Neural cell (in vitro differentiated cells): Measurements from ENCODE around the gene NOL4L. TPM values are rescaled to one million over a fixed set of nuclear protein-coding genes. Genes with fewer than 3 reads are reported as not detected.

Experiments used
- H2AFZ ChIP-seq: fragments of 200-600, 300-800 bp; sonication (generic), shearing (Covaris generic); 2 replicates; pipeline ENCODE4 v1.6.0; 2014; ENCODE audit warnings: low read depth, mild to moderate bottlenecking, antibody characterized with exemption, low read length, moderate library complexity
- H3F3A ChIP-seq: fragments of 200-600 bp; shearing (Covaris generic); 2 replicates; pipeline ENCODE4 v1.6.1; 2016; ENCODE audit warnings: mild to moderate bottlenecking, moderate library complexity, mixed read lengths, antibody characterized with exemption, low read length; ENCODE audit not compliant: insufficient read depth, poor library complexity, severe bottlenecking
- H3K27ac ChIP-seq: fragments of 200-600, 300-800 bp; sonication (generic), shearing (Covaris generic); 2 replicates; pipeline ENCODE4 v1.5.1; 2014; ENCODE audit warnings: mild to moderate bottlenecking, low read length, moderate library complexity
- H3K27me3 ChIP-seq: fragments of 300-800, 200-600 bp; sonication (generic), shearing (Covaris generic); 2 replicates; pipeline ENCODE4 v1.6.0; 2014; ENCODE audit warnings: mild to moderate bottlenecking, low read depth, low read length, moderate library complexity; ENCODE audit not compliant: insufficient read depth
- H3K36me3 ChIP-seq: fragments of 300-800, 200-600 bp; sonication (generic), shearing (Covaris generic); 2 replicates; pipeline ENCODE4 v1.5.1; 2014; ENCODE audit warnings: mild to moderate bottlenecking, antibody characterized with exemption, low read length, moderate library complexity; ENCODE audit not compliant: insufficient read depth
- H3K4me2 ChIP-seq: fragments of 300-800, 200-600 bp; sonication (generic), shearing (Covaris generic); 2 replicates; pipeline ENCODE4 v1.6.0; 2014; ENCODE audit warnings: mild to moderate bottlenecking, low read length
- H3K4me3 ChIP-seq: fragments of 300-800, 200-600 bp; sonication (generic), shearing (Covaris generic); 2 replicates; pipeline ENCODE4 v1.5.1; 2014; ENCODE audit warnings: mild to moderate bottlenecking, low read length, moderate library complexity
- H3K79me2 ChIP-seq: fragments of 200-600 bp; shearing (Covaris generic); replicated peaks from 2 replicates; pipeline ENCODE4 v1.6.0; 2014; ENCODE audit warnings: mild to moderate bottlenecking, low read length, moderate library complexity; ENCODE audit not compliant: insufficient read depth
- H3K9ac ChIP-seq: fragments of 300-800, 200-600 bp; sonication (generic), shearing (Covaris generic); 2 replicates; pipeline ENCODE4 v1.6.1; 2016; ENCODE audit warnings: mild to moderate bottlenecking, low read length, mixed read lengths
- H3K9me2 ChIP-seq: fragments of 200-600 bp; shearing (Covaris generic); 2 replicates; pipeline ENCODE4 v1.6.1; 2016; ENCODE audit warnings: mild to moderate bottlenecking, low read length, mixed read lengths; ENCODE audit not compliant: insufficient read depth
- H3K9me3 ChIP-seq: fragments of 200-600, 300-800 bp; sonication (generic), shearing (Covaris generic); 2 replicates; pipeline ENCODE4 v1.6.1; 2016; ENCODE audit warnings: mild to moderate bottlenecking, mixed run types, low read length, moderate library complexity, mixed read lengths
- H4K20me1 ChIP-seq: fragments of 200-600 bp; shearing (Covaris generic); 2 replicates; pipeline ENCODE4 v1.6.1; 2016; ENCODE audit warnings: mild to moderate bottlenecking, mixed run types; ENCODE audit not compliant: insufficient read depth
- CTCF ChIP-seq: fragments of 450-650 bp; IDR thresholded peaks from 2 replicates; pipeline ENCODE4 v1.5.1; 2014; ENCODE audit warnings: antibody characterized with exemption, mild to moderate bottlenecking, moderate library complexity; ENCODE audit not compliant: poor library complexity, severe bottlenecking
- EP300 ChIP-seq: fragments of 450-650 bp; conservative IDR thresholded peaks from 2 replicates; pipeline ENCODE4 v1.6.1; 2014; ENCODE audit warnings: antibody characterized with exemption, mild to moderate bottlenecking, moderate library complexity; ENCODE audit not compliant: poor library complexity, severe bottlenecking
- EZH2 ChIP-seq: fragments of 200-600, 300-800 bp; shearing (Covaris generic), sonication (generic); IDR thresholded peaks from 2 replicates; pipeline ENCODE4 v1.6.1; 2014; ENCODE audit warnings: antibody characterized with exemption, low read length, borderline replicate concordance, mild to moderate bottlenecking; ENCODE audit not compliant: insufficient read depth, poor library complexity, severe bottlenecking
- MXI1 ChIP-seq: fragments of 450-650 bp; conservative IDR thresholded peaks from 2 replicates; pipeline ENCODE4 v1.6.1; 2014; ENCODE audit warnings: antibody characterized with exemption, mild to moderate bottlenecking; ENCODE audit not compliant: poor library complexity, severe bottlenecking
- POLR2AphosphoS5 ChIP-seq: IDR thresholded peaks from 2 replicates; pipeline ENCODE4 v1.6.1; 2012
- RAD21 ChIP-seq: fragments of 450-650 bp; conservative IDR thresholded peaks from 2 replicates; pipeline ENCODE4 v1.6.1; 2014; ENCODE audit warnings: antibody characterized with exemption, mild to moderate bottlenecking, moderate library complexity
- SMC3 ChIP-seq: fragments of 450-650 bp; conservative IDR thresholded peaks from 2 replicates; pipeline ENCODE4 v1.6.1; 2014; ENCODE audit warnings: antibody characterized with exemption, mild to moderate bottlenecking, moderate library complexity; ENCODE audit not compliant: poor library complexity
- TAF1 ChIP-seq: IDR thresholded peaks from 2 replicates; pipeline ENCODE4 v1.6.1; 2012; ENCODE audit warnings: low read depth
- polyA plus RNA-seq: library from polyadenylated mRNA; depleted of rRNA; stranded (reverse); fragments of >200 nt; gene quantifications from 2 replicates; pipeline ENCODE4 v1.2.3, GENCODE V29; 2014
- TF ChIP-seq, protein P1 (sequence below): IDR thresholded peaks from 2 replicates; pipeline ENCODE4 v1.6.1; 2012; ENCODE audit warnings: borderline replicate concordance

The NOL4L gene
- polyA plus RNA-seq, 1 donor from 2014 or later = 20.4 TPM

- no peaks in the 10 kb centered on the region for H3K9me3 ChIP-seq
- H3F3A ChIP-seq = no peaks in the 10 kb centered on the region
- H3K4me3 ChIP-seq = no peak overlapping the region
- no peaks in the 10 kb centered on the region for H3K27me3 ChIP-seq
- TF ChIP-seq MXI1 = no peak
- no peak for TF ChIP-seq SMC3
- TF ChIP-seq RAD21 = no peak
- no peak for TF ChIP-seq POLR2AphosphoS5
- TF ChIP-seq EP300 = no peak
- TF ChIP-seq, protein P1, sequence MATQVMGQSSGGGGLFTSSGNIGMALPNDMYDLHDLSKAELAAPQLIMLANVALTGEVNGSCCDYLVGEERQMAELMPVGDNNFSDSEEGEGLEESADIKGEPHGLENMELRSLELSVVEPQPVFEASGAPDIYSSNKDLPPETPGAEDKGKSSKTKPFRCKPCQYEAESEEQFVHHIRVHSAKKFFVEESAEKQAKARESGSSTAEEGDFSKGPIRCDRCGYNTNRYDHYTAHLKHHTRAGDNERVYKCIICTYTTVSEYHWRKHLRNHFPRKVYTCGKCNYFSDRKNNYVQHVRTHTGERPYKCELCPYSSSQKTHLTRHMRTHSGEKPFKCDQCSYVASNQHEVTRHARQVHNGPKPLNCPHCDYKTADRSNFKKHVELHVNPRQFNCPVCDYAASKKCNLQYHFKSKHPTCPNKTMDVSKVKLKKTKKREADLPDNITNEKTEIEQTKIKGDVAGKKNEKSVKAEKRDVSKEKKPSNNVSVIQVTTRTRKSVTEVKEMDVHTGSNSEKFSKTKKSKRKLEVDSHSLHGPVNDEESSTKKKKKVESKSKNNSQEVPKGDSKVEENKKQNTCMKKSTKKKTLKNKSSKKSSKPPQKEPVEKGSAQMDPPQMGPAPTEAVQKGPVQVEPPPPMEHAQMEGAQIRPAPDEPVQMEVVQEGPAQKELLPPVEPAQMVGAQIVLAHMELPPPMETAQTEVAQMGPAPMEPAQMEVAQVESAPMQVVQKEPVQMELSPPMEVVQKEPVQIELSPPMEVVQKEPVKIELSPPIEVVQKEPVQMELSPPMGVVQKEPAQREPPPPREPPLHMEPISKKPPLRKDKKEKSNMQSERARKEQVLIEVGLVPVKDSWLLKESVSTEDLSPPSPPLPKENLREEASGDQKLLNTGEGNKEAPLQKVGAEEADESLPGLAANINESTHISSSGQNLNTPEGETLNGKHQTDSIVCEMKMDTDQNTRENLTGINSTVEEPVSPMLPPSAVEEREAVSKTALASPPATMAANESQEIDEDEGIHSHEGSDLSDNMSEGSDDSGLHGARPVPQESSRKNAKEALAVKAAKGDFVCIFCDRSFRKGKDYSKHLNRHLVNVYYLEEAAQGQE = no peak
- no peak for TF ChIP-seq EZH2
- no peak for TF ChIP-seq TAF1
- TF ChIP-seq CTCF = no peak
- H3K79me2 ChIP-seq = peaks cover 14% of the 10 kb centered on the region
- no peak overlapping the region for H3K4me2 ChIP-seq
- no peaks in the 10 kb centered on the region for H3K36me3 ChIP-seq
- H3K9ac ChIP-seq = no peak overlapping the region
- H3K27ac ChIP-seq = no peak overlapping the region
- no peak overlapping the region for H2AFZ ChIP-seq
- no peaks in the 10 kb centered on the region for H3K9me2 ChIP-seq
- H4K20me1 ChIP-seq = no peaks in the 10 kb centered on the region
Measured at GRCh38 chr20:32557319-32557718, 27.8 kb downstream of the NOL4L start.

GRCh38 chr20:32556312-32557184 is 28.6 kb downstream of the NOL4L start:
- H3K4me3 ChIP-seq = no peak overlapping the region
- H3K27ac ChIP-seq = no peak overlapping the region
- no peak overlapping the region for H3K9ac ChIP-seq
- no peaks in the 10 kb centered on the region for H3K9me3 ChIP-seq
- no peaks in the 10 kb centered on the region for H3K27me3 ChIP-seq
- no peak overlapping the region for H2AFZ ChIP-seq
- no peak for TF ChIP-seq MXI1
- TF ChIP-seq EP300 = no peak
- no peaks in the 10 kb centered on the region for H3K36me3 ChIP-seq
- H3K9me2 ChIP-seq = no peaks in the 10 kb centered on the region
- no peaks in the 10 kb centered on the region for H4K20me1 ChIP-seq
- no peak overlapping the region for H3K4me2 ChIP-seq
- no peaks in the 10 kb centered on the region for H3F3A ChIP-seq
- H3K79me2 ChIP-seq = peaks cover 7% of the 10 kb centered on the region
